Measurements from ENCODE around the gene AKAP13.
"Not testable (repeated sequence)": the region's sequence is repeated elsewhere in the genome, so short reads cannot be mapped to it uniquely, and the experiment has no call there.

The AKAP13 gene

GRCh38 chr15:85479071-85479647 lies 98.8 kb downstream of the AKAP13 start:
- TF ChIP-seq ZFX (IDR thresholded peaks at IDR 0.05; ENCODE audit: borderline replicate concordance) (no peak), CTCF (IDR thresholded peaks at IDR 0.05) (no peak)
- H3K27ac ChIP-seq = no peak overlapping the region

DNA sequence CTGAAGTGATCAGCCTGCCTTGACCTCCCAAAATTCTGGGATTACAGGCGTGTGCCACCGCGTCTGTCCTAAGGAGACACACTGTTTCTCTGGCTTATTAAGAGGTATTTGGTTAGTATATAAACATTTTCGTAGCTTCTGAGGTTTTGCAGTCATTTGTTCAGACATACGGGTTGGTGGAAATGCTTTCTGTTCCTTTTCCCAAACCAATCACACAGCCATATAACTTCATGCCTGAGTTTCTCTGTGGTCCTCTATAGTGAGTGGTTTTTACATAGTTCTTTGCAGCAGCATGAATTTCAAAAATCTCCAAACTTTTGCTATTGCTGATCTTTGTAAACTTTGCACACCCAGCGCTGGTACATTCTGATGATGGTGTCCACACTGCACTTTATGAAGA lies 100.5 kb downstream of the AKAP13 start:
- TF ChIP-seq CTCF (IDR thresholded peaks at IDR 0.05) = no peak
- TF ChIP-seq ZFX (IDR thresholded peaks at IDR 0.05; ENCODE audit: borderline replicate concordance) = no peak
- no peak overlapping the region for H3K27ac ChIP-seq

DNA sequence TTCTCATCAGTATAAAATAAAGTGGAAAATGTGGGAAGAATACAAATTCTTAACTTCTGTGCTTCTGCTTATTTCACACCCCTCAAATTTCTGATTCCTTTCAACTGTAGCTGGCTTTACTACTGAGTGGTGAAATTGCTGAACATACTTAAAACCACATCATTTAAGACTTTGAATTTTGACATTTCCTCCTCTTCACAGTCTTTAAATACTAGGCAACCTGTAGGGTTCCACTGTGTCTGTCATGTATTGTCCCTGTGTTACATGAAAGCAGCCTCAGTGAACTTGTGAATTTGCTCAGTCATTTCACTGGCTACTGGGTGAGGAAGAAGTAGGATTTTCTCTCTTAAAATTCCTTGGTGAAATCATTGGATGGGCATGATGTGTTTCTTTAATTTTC lies 101.1 kb downstream of the AKAP13 start:
- not testable (repeated sequence) for H3K27ac ChIP-seq

- TF ChIP-seq CTCF (IDR thresholded peaks at IDR 0.05) (no peak), ZFX (IDR thresholded peaks at IDR 0.05; ENCODE audit: borderline replicate concordance) (no peak)
- no peak overlapping the region for H3K27ac ChIP-seq
These were observed 102.5 kb downstream of the AKAP13 start for GRCh38 chr15:85482894-85483293.

- H3K27ac ChIP-seq = not testable (repeated sequence)
These were observed 103.6 kb downstream of the AKAP13 start for GRCh38 chr15:85483955-85484354.

GRCh38 chr15:85484923-85485322 lies 104.5 kb downstream of the AKAP13 start:
- H3K27ac ChIP-seq = not testable (repeated sequence)

- no peak overlapping the region for H3K27ac ChIP-seq
- TF ChIP-seq CTCF (IDR thresholded peaks at IDR 0.05) (peak; percentile 90), ZFX (IDR thresholded peaks at IDR 0.05; ENCODE audit: borderline replicate concordance) (no peak)
These were observed 105.7 kb downstream of the AKAP13 start for GRCh38 chr15:85485956-85486567.

- not testable (repeated sequence) for H3K27ac ChIP-seq
These were observed 107.4 kb downstream of the AKAP13 start for GRCh38 chr15:85487796-85488195.

DNA sequence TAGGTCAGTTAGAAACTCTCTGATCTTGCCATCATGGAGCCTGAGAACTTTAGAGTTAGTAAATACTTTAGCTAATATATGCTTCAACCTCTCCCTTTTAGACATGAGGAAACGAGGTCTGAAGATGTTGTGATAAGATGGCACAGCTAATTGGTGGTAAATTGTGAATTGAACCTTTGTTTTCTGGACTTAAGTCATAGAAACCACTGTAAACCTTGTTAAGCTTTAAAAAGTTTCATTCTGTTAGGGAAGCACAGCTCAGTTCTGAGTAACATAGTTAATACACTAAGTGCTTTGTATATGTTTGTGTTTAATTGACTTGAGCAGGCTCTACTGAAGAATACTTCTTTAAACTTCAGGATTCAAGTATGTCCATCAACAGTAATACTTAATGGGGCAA lies 108.6 kb downstream of the AKAP13 start:
- TF ChIP-seq CTCF (IDR thresholded peaks at IDR 0.05) = no peak
- TF ChIP-seq ZFX (IDR thresholded peaks at IDR 0.05; ENCODE audit: borderline replicate concordance) = no peak
- H3K27ac ChIP-seq = no peak overlapping the region

Measured in 22Rv1 (cell line).